Suprapubic skin (tissue), 4 donors: Measurements from ENCODE around the gene RENBP.

Source experiments
- EP300 ChIP-seq: sonication (generic); formaldehyde crosslinking; IDR thresholded peaks from one replicate; pipeline ENCODE4 v1.6.1; 2017; ENCODE audit warnings: antibody characterized with exemption
- POLR2A ChIP-seq, 2 donors: fragments of 450-650 bp; IDR thresholded peaks; one replicate each; pipeline ENCODE4 v1.6.1; 2017; ENCODE audit warnings: antibody characterized with exemption in 2 of 2, mild to moderate bottlenecking in 2 of 2, moderate library complexity in 2 of 2
- POLR2AphosphoS5 ChIP-seq, 3 donors: sonication (generic); formaldehyde crosslinking; IDR thresholded peaks; one replicate each; pipeline ENCODE4 v1.6.1; 2017; ENCODE audit warnings: antibody characterized with exemption in 3 of 3
- TF ChIP-seq, protein P1 (sequence below), 2 donors: fragments of 200-600 bp in 1 of 2; fragments of 450-650 bp in 1 of 2; sonication (generic) in 1 of 2; IDR thresholded peaks; one replicate each; pipeline ENCODE4 v1.5.1; 2016 to 2019; ENCODE audit warnings: antibody characterized with exemption in 2 of 2, mild to moderate bottlenecking in 1 of 2, moderate library complexity in 1 of 2

DNA sequence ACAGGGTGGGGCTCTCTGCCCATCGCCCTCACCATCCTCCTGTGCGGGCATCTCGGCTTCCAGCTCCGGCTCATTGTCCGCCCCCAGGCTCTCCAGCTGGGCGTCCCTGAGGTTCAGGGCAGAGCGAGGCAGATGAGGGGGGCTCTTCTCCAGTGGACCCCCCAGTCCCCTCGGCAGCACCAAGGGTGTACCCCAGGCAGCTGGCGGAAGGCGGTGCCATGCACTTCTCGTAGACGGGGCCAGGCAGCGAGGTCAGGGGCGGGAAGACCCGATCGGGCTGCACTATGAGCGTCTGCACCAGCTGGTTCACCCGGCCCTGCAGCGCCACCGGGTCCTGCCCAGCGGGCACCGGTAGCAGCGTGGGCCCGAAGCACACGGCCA is 34.5 kb downstream of the RENBP start:
- TF ChIP-seq, protein P1, sequence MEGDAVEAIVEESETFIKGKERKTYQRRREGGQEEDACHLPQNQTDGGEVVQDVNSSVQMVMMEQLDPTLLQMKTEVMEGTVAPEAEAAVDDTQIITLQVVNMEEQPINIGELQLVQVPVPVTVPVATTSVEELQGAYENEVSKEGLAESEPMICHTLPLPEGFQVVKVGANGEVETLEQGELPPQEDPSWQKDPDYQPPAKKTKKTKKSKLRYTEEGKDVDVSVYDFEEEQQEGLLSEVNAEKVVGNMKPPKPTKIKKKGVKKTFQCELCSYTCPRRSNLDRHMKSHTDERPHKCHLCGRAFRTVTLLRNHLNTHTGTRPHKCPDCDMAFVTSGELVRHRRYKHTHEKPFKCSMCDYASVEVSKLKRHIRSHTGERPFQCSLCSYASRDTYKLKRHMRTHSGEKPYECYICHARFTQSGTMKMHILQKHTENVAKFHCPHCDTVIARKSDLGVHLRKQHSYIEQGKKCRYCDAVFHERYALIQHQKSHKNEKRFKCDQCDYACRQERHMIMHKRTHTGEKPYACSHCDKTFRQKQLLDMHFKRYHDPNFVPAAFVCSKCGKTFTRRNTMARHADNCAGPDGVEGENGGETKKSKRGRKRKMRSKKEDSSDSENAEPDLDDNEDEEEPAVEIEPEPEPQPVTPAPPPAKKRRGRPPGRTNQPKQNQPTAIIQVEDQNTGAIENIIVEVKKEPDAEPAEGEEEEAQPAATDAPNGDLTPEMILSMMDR (IDR thresholded peaks at IDR 0.05), result no peak
- TF ChIP-seq POLR2A (IDR thresholded peaks at IDR 0.05), result no peak
- no peak for TF ChIP-seq POLR2AphosphoS5 (IDR thresholded peaks at IDR 0.05)
- no peak for TF ChIP-seq EP300
